ENCODE measurements around the gene FAM20B.
"Not testable (repeated sequence)": the region's sequence is repeated elsewhere in the genome, so short reads cannot be mapped to it uniquely, and the experiment has no call there.

DNA sequence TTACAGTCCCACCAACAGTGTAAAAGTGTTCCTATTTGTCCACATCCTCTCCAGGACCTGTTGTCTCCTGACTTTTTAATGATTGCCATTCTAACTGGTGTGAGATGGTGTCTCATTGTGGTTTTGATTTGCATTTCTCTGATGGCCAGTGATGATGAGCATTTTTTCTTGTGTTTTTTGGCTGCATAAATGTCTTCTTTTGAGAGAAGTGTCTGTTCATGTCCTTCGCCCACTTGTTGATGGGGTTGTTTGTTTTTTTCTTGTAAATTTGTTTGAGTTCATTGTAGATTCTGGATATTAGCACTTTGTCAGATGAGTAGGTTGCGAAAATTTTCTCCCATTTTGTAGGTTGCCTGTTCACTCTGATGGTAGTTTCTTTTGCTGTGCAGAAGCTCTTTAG, 37.5 kb upstream of the FAM20B start:
- not testable (repeated sequence) for TF ChIP-seq YY1 (IDR thresholded peaks at IDR 0.05; ENCODE audit: insufficient read depth, insufficient read length); ZNF274 (IDR thresholded peaks at IDR 0.05; ENCODE audit: low read depth, low read length)

Measured in NT2/D1 (cell line).